Tibial artery (tissue), 4 donors: Measurements from ENCODE around the gene BMPER.

Experiments used
- DNase-seq, 2 donors: peaks; one replicate each; pipeline ENCODE4 v3.0.0-alpha.2; 2019
- H3K27ac ChIP-seq, 2 donors: fragments of 200-600 bp; sonication (generic) in 1 of 2; 1 replicate in 1 of 2; 2 replicates in 1 of 2; pipeline ENCODE4 v1.5.1; 2018 to 2019; ENCODE audit warnings: mild to moderate bottlenecking in 1 of 2
- H3K27me3 ChIP-seq, 2 donors: fragments of 200-600 bp; sonication (generic) in 1 of 2; one replicate each; pipeline versions ENCODE4 v1.5.1 to v1.6.0; 2016 to 2019
- H3K36me3 ChIP-seq, 3 donors: fragments of 200-600 bp; sonication (generic) in 2 of 3; one replicate each; pipeline ENCODE4 v1.5.1; 2016 to 2019; ENCODE audit warnings: mild to moderate bottlenecking in 2 of 3
- H3K4me1 ChIP-seq, 4 donors: fragments of 200-600 bp; sonication (generic) in 2 of 4; 1 replicate in 3 of 4; 2 replicates in 1 of 4; pipeline ENCODE4 v1.5.1; 2016 to 2019
- H3K4me3 ChIP-seq, 2 donors: fragments of 200-600 bp; sonication (generic) in 1 of 2; 1 replicate in 1 of 2; 2 replicates in 1 of 2; pipeline ENCODE4 v1.5.1; 2018 to 2019; ENCODE audit warnings: mild to moderate bottlenecking in 2 of 2
- H3K9me3 ChIP-seq, 3 donors: fragments of 200-600 bp; sonication (generic) in 1 of 3; one replicate each; pipeline ENCODE4 v1.5.1; 2016 to 2019
- intact Hi-C: fragments of 100-400 bp; cut with DNase I; formaldehyde crosslinking; loops from one replicate; pipeline ENCODE4 v1.15.0; 2023; ENCODE audit warnings: low total_unique reads
- TF ChIP-seq, protein P1 (sequence below), 2 experiments: fragments of 200-600 bp in 1 of 2; fragments of 450-650 bp in 1 of 2; IDR thresholded peaks; one replicate each; pipeline ENCODE4 v1.5.1; 2017 to 2019; ENCODE audit warnings: antibody characterized with exemption in 2 of 2, mild to moderate bottlenecking in 1 of 2, moderate library complexity in 1 of 2

The BMPER gene

DNA sequence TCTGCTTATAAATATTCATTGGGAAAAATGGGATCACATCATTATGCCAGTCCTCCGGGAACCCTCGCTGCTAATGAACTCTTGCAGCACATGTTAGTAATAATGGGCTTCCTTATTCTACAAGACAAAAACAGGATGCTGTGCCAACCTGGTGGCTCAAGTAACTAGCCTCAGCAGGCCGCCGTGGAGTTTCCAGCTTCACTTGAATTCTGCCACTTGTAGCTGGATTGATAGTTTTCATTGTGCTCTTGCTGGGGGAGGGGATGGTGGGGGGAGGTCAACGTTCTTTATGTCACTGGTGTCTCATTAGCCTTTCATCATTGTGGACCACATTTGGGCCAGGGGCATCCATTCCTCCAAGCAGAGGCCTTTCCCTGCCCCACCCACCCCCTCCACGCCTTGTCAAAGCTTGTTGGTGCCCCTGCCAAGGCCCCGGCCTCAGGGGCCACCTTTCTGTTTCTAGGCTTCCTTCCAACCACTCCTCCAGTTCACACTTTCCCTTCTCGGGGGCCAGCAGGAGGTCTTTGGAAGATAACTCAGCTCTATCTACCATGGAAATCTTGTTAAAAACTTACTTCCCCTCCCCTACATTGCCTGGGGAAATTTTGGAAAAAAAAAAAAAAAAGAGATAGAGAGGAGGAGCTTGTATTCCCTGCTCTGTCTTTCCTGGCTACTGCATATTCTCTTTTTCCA is 153.9 kb downstream of the BMPER start:
- Histone ChIP-seq H3K27me3 (no peaks in the 10 kb centered on the region), H3K4me3 (no peak overlapping the region), H3K36me3 (peaks cover 0 to 8% (median 0%) of the 10 kb centered on the region in 3 donors), H3K4me1 (no peaks in the 10 kb centered on the region), H3K9me3 (no peaks in the 10 kb centered on the region), H3K27ac (no peak overlapping the region)
- DNase-seq = no peak
- TF ChIP-seq, protein P1, sequence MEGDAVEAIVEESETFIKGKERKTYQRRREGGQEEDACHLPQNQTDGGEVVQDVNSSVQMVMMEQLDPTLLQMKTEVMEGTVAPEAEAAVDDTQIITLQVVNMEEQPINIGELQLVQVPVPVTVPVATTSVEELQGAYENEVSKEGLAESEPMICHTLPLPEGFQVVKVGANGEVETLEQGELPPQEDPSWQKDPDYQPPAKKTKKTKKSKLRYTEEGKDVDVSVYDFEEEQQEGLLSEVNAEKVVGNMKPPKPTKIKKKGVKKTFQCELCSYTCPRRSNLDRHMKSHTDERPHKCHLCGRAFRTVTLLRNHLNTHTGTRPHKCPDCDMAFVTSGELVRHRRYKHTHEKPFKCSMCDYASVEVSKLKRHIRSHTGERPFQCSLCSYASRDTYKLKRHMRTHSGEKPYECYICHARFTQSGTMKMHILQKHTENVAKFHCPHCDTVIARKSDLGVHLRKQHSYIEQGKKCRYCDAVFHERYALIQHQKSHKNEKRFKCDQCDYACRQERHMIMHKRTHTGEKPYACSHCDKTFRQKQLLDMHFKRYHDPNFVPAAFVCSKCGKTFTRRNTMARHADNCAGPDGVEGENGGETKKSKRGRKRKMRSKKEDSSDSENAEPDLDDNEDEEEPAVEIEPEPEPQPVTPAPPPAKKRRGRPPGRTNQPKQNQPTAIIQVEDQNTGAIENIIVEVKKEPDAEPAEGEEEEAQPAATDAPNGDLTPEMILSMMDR (IDR thresholded peaks at IDR 0.05) = no peak
- intact Hi-C loops = no loop called here

DNA sequence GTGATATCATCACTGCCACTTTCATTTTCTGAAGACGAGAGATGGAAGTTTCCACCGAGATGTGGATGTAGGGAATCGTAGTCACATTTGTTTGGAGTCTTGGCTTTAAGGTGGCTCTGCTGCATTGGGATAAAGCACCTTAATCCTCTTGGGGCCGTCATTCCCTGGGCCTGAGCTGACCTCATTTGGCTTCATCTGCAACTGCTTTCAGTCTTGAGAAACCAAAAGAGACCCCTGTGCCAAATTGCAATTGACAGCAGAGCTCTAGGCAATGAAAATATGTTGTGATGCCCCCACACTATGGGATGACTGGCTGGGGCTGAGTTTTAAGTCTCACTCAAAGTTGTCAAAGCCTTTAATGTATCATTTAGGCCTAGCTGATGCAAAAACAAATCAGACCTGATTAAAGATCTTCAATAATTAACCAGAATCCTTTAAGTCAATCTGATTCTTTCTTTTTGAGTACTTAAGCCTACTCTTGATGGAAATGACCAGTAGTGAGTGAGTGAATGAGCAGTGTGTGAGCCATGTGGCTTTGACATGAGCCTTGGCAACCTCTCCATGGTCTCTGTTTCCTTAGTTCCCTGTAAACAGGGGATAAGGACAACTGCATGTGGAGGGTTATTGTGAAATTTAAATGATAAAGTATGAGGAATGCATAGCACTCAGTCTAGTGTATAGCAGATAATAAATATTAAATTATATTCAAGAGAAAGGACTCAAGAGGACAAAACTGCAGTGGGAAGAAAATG is 155.0 kb downstream of the BMPER start:
- H3K4me1 ChIP-seq = no peaks in the 10 kb centered on the region
- TF ChIP-seq, protein P1 (IDR thresholded peaks at IDR 0.05) = no peak
- H3K4me3 ChIP-seq = no peak overlapping the region
- H3K36me3 ChIP-seq = peaks cover 0 to 5% (median 0%) of the 10 kb centered on the region in 3 donors
- DNase-seq = no peak
- no peaks in the 10 kb centered on the region for H3K9me3 ChIP-seq
- intact Hi-C loops = no loop called here
- H3K27me3 ChIP-seq = no peaks in the 10 kb centered on the region
- H3K27ac ChIP-seq = no peak overlapping the region

DNA sequence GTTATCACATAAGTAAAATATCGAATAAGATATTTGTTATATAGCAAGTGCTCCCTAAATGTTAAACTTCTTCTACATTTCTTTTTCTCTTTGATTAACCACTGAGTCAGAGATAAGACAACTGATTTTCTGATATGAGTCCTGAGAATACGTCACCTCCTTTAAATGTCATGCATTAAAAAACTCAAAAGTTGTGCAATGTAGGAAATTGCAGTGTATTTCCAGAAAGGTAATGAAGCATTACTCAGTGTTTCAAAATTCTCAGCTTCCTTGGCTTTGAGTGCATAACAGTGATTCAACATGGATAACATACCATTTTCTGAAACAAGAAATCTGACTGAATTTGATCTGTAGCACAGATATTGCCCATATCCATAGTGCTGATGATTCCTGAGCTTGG is 155.8 kb downstream of the BMPER start:
- no peaks in the 10 kb centered on the region for H3K27me3 ChIP-seq
- H3K9me3 ChIP-seq = no peaks in the 10 kb centered on the region
- intact Hi-C loops = no loop called here
- no peaks in the 10 kb centered on the region for H3K36me3 ChIP-seq
- no peaks in the 10 kb centered on the region for H3K4me1 ChIP-seq
- H3K27ac ChIP-seq = no peak overlapping the region
- DNase-seq = no peak
- TF ChIP-seq, protein P1 (IDR thresholded peaks at IDR 0.05) = no peak
- H3K4me3 ChIP-seq = no peak overlapping the region

DNA sequence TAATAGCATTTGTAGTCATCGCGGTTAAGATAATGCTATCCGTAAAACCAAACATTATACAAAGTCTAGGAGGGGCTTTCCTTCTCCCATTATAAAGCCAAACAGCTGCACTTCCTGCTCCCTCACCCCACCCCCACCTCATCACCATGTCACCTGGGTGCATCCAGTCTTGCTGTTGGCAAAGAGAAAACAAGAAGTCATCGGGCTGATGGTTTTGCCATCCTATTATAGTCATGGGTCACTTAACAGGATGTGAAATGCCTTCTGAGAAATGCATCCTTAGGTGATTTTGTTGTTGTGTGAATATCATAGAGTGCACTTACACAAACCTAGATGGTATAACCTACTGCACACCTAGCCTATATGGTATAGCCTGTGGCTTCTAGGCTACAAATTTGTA is 157.0 kb downstream of the BMPER start:
- intact Hi-C loops = no loop called here
- H3K4me3 ChIP-seq = no peak overlapping the region
- no peaks in the 10 kb centered on the region for H3K4me1 ChIP-seq
- H3K27ac ChIP-seq = no peak overlapping the region
- TF ChIP-seq, protein P1 (IDR thresholded peaks at IDR 0.05) = no peak
- H3K9me3 ChIP-seq = no peaks in the 10 kb centered on the region
- H3K36me3 ChIP-seq = no peaks in the 10 kb centered on the region
- H3K27me3 ChIP-seq = no peaks in the 10 kb centered on the region
- DNase-seq = no peak

DNA sequence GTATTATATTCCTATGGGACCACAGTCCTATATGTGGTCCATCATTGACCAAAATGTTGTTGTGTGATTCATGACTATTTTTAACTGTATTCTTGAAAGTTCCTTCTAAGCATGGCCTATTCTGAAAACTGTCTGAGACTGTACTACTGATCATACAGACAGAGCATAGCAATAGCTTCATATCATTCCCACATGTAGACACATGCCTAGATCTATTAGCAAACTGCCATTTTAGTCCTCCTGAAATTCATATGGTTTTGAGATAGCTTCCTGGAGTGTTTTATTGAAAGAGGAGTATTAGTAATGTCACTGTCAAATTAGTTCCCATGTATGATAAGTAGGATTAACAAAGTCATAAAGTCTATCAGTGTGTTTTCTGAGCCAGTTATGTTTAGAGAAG is 157.5 kb downstream of the BMPER start:
- no peaks in the 10 kb centered on the region for H3K4me1 ChIP-seq
- no peak overlapping the region for H3K27ac ChIP-seq
- DNase-seq = no peak
- TF ChIP-seq, protein P1 (IDR thresholded peaks at IDR 0.05) = no peak
- no peaks in the 10 kb centered on the region for H3K9me3 ChIP-seq
- H3K4me3 ChIP-seq = no peak overlapping the region
- intact Hi-C loops = no loop called here
- no peaks in the 10 kb centered on the region for H3K36me3 ChIP-seq
- H3K27me3 ChIP-seq = no peaks in the 10 kb centered on the region
